22Rv1 (cell line): Measurements from ENCODE around the gene TENM4.

ENCODE experiments used
- H3K27ac ChIP-seq: fragments of 450-650 bp; 2 replicates; pipeline ENCODE4 v1.5.1; 2017
- ZFX ChIP-seq: fragments of 450-650 bp; IDR thresholded peaks from 2 replicates; pipeline ENCODE4 v1.6.1; 2017; ENCODE audit warnings: antibody characterized with exemption, borderline replicate concordance
- TF ChIP-seq, protein P1 (sequence below): fragments of 450-650 bp; IDR thresholded peaks from 2 replicates; pipeline ENCODE4 v1.5.1; 2017; ENCODE audit warnings: mild to moderate bottlenecking

Gene TENM4

DNA sequence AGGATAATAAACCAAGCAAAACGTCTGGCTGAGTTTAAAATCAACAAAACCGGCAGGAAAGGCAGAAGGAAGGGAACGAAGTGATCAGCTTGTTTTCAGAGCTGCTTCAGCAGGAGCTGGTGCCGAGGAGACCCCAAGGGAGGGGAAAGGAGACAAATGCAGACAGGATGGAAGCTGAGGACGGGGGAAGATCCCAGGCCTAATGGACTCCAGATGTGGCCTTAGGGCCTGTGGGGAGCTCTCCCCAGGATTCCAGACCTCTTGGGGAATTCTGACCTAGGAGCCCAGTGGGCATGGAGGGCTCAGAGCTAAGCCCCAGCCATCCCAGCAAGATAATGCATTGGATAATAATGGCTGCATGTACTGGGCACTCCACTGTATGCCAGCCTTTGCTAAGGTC lies 654.7 kb downstream of the TENM4 start:
- TF ChIP-seq, protein P1, sequence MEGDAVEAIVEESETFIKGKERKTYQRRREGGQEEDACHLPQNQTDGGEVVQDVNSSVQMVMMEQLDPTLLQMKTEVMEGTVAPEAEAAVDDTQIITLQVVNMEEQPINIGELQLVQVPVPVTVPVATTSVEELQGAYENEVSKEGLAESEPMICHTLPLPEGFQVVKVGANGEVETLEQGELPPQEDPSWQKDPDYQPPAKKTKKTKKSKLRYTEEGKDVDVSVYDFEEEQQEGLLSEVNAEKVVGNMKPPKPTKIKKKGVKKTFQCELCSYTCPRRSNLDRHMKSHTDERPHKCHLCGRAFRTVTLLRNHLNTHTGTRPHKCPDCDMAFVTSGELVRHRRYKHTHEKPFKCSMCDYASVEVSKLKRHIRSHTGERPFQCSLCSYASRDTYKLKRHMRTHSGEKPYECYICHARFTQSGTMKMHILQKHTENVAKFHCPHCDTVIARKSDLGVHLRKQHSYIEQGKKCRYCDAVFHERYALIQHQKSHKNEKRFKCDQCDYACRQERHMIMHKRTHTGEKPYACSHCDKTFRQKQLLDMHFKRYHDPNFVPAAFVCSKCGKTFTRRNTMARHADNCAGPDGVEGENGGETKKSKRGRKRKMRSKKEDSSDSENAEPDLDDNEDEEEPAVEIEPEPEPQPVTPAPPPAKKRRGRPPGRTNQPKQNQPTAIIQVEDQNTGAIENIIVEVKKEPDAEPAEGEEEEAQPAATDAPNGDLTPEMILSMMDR: no peak
- no peak for TF ChIP-seq ZFX
- no peak overlapping the region for H3K27ac ChIP-seq

DNA sequence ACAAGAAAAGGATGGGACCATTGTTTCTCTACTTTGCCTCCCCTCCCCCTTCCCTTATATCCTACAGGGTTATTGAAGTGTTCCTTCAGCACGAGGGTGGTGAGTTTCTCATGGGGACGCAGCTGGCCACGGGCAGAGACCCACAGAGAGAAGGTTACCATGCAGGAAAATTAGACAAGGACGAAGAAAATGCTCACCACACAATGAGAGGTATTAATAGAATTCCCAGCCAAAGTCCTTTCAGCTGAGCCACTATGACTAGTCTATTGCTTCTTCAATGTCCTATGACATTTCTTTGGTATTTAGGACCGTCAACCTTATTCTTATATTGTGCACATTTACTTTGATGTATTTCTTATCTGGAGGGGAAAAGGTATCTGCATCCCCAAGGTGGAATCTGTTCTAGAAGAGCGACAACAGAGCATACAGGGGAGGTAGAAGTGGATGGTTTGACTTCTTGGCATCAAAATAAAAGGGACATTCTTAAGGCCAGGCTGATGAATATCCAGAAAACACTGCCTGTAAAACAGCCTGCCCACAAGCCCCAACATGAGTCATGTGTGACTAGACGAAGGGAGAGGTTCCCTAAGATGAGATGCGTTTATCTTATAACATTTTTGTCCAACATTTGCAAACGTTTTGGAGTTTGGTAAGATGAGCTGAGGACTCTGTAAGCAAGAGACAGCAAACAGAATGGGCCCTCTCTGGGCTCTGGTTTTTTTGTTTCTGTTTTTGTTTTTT lies 656.3 kb downstream of the TENM4 start:
- TF ChIP-seq, protein P1: no peak
- TF ChIP-seq ZFX: no peak
- H3K27ac ChIP-seq: no peak overlapping the region

DNA sequence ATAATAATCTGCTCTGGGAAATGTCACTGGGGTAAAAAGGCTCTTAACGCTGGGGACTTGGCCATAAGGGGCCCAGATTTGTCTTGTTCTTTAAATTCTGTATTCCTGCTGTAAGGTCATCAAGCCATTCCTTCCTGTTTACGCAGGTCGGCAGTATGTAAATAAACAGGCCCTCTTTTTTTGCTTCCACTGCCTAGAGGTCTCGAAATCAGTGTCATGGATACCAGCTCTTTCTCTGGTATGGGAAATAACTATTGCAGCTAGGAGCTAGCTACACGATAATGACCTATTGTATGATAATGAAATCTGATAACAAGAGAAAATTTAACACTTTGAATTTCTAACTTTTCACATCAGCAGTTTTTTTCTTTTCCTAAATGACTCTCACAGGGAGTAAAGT lies 657.0 kb downstream of the TENM4 start:
- no peak overlapping the region for H3K27ac ChIP-seq
- TF ChIP-seq, protein P1: no peak
- no peak for TF ChIP-seq ZFX

DNA sequence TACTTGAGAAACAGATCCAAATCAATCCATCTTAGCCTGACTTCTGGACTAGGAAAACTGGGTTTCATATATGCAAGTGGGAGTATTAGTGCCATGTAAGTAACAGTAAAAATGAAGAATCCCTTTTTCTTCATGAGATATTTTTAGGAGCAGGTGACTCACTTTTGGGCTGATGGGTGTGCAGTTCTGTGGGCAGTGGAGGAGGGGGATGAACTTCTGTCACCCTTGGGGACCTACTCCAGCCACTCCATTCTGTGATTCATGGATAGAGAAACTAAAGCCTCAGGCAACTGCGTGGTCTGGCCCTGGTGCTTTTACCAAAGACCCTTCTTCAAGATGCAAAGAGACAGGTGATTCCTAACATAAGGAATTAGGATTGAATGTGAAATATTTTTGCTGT lies 657.5 kb downstream of the TENM4 start:
- H3K27ac ChIP-seq: no peak overlapping the region
- no peak for TF ChIP-seq ZFX
- TF ChIP-seq, protein P1: no peak

DNA sequence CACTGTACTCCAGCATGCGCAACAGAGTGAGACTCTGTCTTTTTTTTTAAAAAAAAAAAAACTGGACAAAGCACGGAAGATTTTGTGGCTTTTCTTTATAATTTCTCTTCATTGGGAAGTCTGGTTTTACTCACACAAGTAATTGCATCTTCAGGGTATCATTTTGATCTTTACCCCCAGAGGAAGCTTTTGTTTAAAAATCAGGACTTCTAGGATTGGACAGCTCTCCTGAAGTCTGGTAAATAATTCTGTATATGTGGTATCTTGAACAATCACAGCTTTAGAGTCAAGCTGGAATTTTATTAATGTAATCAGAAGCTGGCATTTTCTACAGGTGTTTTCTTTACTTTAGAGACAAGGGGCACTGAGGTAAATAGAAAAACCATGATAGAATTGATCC lies 658.1 kb downstream of the TENM4 start:
- TF ChIP-seq ZFX: no peak
- TF ChIP-seq, protein P1: no peak
- H3K27ac ChIP-seq: no peak overlapping the region

DNA sequence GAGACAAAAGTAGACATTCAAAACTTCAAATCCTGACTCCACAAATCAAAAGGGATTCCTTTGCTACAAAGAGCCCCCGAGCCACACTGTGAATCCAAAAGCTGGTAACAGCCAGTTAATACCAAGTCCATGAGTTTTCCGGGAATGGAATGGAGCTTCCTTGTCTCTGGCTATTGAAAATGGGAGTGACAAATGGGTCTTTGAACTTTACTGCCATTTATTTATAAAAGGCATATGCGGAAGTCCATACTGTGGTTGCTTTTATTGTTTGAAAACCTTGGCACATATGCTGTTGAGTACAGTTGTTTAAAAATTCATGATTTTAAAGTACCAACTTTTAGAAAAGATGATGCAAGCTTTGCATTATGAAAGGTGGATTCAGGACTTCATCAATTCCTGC lies 659.9 kb downstream of the TENM4 start:
- TF ChIP-seq ZFX: no peak
- TF ChIP-seq, protein P1: no peak
- no peak overlapping the region for H3K27ac ChIP-seq

DNA sequence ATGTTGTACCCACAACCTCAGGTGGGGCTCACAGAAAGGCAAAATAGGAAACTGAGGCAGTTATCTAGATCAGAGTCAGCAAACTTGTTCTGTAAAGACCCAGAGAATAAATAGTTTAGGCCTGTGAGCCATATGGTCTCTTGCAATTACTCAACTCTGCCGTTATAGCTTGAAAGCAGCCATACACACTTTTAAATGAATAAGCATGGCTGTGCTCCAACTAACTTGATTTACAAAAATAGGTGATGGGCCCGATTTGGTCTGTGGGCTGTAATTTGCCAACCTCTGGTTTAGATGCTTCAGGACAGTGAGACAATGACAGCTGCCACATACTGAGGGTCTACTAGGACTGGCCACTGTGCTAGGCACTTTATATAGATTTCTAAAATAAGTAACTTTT lies 667.3 kb downstream of the TENM4 start:
- H3K27ac ChIP-seq: no peak overlapping the region
- TF ChIP-seq ZFX: no peak
- TF ChIP-seq, protein P1: no peak
